CD4-positive, alpha-beta T cell treated with Interferon alpha-2 for 1 hour (primary cell): ENCODE measurements around the gene DLG3.
"Not testable (repeated sequence)": the region's sequence is repeated elsewhere in the genome, so short reads cannot be mapped to it uniquely, and the experiment has no call there.

Source experiments
- DNase-seq, 2 donors: peaks; one replicate each; pipeline ENCODE4 v3.0.0-alpha.2; 2020 to 2022

DLG3 gene

DNA sequence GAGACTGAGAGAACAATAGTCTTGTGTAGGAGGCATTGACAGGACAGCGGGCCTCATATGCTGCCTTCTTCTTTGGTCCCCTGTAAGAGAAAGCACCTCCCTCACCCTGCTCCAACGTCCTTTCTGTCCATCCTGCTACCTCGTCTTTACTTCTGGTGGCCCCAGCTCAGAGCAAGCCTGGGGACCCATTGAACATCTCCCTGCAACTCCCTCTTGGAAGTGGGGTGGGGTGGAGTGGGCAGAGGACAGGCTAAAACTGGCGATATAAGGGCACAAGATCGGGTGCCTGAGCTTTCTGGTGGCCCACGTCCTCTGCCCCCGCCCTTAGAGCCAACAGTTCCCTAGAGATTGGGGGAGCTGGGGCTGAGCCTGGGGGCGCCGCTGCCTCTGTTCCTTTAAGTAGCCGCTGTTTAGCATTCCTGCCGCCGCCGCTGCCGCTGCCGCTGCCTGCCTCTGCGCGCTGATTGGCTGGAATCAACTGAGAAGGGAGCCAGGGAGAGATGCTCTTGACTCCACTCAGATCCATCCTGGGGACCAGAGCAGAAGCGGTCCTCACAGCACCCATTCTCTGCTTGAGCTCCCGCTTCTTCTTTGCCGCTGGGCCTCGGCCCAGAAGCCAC, at the start of gene DLG3:
TSS of gene DLG3 (plus strand) at position 510 of the 620 bp plus-strand sequence. CDS start 367 bp downstream, outside the sequence.
- DNase-seq, result peak; percentile 25 to 41

DNA sequence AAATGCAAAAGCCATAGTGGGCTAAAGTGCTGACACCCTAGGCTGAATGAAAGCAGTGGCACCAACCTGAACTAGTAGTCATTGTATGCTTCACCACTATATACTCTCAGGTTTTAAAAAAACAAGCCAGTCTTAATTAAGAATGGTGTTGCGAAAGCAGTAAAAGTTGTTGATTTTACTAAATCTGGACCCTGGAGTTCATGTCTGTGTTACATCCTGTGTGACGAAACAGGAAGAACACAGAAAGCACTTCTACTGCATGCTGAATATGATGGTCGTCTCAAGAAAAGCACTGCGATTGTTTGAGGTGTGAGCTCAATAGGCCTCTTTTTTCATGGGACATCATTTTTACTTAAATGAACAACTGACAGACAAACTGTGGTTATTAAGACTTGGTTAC, 45.7 kb upstream of the DLG3 start:
- DNase-seq, result peak; percentile 15 to 63

DNA sequence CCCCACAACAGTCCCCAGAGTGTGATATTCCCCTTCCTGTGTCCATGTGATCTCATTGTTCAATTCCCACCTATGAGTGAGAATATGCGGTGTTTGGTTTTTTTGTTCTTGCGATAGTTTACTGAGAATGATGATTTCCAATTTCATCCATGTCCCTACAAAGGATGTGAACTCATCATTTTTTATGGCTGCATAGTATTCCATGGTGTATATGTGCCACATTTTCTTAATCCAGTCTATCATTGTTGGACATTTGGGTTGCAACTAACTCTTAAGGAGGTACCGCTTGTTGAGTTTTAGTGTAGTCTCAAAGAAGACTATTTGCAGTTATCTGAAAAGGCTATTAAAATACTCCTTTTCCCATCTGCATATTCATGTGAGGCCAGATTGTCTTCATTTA, 44.5 kb upstream of the DLG3 start:
- not testable (repeated sequence) for DNase-seq

DNA sequence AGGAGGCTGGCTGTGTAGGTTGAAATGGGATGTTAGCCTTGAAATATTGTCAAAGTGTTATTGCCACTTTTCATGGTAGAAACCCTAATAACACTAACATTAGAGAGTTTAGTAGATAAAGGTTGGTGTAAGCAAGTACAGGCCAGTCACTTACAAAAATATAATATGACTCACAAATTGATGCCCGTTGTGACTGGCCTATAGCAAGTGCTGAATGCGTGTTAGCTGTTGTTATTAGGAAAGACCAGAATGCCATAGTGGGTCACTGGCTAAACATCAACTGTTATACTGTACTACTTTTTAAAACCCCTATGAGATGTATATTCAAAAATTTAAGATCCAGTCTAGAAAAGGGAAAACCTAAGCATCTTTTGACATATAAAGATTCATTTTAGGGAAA, 41.9 kb upstream of the DLG3 start:
- no peak for DNase-seq

DNA sequence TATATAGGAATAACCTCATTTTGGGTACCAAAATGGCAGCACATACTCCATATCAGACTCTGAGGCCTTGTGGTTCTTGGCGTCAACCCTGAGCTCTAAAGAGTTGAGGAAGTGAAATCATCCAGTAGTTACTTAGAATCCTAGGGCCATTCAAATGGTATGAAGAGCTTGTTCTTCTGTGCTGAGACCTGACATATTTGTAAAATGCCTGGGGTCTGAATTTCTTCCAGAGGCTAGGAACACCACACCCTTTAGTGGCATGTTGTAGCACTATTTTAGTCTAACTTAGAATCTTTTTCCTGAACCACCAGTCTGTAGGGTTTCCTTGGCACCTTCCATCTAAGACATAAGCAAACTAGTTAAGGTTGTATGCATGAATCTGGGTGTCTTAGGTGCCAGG, 39.6 kb upstream of the DLG3 start:
- no peak for DNase-seq

DNA sequence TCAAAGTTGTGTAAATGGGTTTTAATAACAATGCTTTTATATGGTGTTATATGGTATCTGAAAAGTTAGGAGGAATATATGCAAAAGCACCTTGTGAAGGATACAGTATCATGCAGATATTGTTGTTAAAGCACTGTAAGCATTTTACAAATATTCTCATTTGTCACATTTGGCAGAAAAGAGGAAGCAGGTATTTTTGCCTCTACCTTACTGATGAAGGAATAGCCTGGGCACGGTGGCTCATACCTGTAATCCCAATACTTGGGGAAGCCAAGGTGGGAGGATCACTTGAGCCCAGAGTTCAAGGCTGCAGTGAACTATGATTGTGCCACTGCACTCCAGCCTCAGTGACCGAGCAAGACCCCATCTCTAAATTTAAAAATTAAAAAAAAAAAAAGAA, 33.7 kb upstream of the DLG3 start:
- no peak for DNase-seq

DNA sequence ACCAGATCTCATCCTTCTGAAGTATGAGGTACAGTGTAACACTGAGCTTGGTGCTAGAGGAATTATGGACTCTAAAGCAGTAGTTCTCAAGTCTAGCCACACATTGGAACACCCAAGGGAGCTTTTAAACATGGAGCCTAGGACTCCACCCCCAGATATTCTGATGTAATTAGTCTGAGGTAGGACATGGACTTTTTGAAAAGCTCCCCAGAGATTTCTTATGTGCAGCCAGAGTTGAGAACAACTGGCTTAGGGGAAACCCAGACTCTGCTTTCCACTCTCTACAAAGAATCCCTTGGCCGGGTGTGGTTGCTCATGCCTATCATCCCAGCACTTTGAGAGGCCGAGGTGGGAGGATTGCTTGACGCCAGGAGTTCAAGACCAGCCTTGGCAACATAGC, 33.2 kb upstream of the DLG3 start:
- DNase-seq, result no peak

DNA sequence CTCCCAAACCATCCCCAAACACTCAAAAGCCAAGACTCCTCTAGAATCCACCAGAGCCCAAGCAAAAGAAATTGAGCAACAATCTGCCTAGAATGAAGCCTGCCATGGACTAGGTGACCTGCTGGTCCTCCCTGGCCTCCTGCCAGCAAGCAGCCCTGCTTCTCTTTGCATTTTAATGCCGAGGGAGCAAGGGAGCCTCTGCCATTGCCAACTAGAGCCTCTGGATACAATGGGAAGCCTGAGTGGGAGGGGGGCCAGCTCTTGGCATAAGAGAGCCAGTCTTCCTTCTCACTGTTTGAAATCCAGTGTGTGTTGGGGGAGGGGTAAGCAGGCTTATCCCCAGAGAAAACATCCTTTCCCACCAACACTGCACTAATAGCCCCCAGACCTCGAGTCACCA, 23.0 kb upstream of the DLG3 start:
- no peak for DNase-seq

DNA sequence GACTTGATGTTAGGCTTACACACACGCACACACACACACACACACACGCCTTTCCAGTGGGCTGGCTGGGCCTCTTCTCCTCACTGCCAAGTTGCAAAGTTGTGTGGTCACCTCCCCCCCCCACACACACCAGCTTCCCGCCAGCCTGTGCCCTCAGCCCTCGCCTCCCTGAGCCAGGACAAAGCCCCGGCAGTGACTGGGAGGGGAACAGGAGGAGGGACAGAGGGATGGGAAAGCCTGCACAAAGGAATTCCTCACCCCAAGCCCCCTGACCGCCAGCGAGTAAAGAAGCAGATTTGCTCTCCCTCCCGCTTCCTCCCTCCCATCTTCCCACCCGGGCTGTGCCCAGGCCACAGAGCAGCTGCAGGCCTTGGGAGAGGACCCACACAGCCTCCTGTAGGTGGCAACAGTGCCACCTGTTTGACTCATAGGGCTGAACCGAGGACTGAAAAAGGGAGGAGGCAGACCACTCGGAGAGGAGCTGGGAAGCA, 21.7 kb upstream of the DLG3 start, which contains the start of gene GDPD2:
TSS of gene GDPD2 (plus strand) at position 464 of the 491 bp plus-strand sequence. CDS start 1,671 bp downstream, outside the sequence.
- DNase-seq, result no peak

DNA sequence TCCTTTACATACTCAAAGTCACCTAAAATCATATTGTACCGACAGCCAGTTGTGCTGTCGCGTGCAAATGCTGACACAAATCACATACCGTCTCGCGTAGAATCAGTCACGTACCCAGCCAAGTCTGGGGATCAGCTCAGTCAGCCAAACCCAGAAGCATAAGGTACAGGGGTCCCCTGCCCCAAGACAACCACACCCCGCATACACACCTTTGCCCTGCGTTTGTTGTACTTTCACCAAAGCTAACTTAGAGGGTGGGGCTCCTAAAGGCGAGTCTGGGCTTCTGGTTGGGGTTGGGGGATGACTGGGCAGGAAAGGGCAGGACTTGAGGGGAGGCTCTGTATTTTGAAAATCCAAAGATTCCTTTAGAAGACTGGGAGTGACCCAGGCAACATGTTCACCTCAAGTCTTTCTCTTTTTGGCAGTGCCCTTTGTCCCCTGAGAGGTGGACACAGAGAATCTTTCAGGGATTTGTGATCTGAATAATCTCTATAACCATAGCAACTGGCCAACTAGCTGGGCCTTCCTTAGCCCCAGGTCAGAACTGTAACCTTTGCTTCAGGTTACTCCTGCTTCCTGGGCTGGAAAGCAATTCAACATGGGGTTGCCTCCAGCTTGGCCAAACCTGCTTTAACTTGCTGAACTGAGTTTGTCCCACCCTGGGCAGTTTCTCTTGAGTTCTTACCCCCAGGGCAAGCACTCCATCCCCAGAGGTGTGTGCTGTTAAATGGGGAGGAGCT, 20.5 kb upstream of the DLG3 start:
- DNase-seq, result no peak

DNA sequence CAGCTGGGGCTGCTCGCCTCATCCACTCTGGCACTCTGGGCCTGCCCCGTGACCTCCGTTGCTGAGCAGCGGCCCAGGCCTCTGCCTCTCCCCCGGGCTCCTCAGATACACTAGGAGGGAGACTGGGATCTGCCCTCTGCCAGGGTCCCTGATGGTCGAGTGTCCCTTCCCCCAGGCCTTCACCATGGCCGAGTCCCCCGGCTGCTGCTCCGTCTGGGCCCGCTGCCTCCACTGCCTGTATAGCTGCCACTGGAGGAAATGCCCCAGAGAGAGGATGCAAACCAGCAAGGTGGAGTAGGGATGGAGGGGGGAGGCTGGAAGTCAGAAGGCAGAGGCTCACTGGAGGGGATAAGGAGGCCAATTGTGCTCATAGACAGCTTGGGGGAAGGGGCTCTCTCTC, 19.8 kb upstream of the DLG3 start:
- no peak for DNase-seq

DNA sequence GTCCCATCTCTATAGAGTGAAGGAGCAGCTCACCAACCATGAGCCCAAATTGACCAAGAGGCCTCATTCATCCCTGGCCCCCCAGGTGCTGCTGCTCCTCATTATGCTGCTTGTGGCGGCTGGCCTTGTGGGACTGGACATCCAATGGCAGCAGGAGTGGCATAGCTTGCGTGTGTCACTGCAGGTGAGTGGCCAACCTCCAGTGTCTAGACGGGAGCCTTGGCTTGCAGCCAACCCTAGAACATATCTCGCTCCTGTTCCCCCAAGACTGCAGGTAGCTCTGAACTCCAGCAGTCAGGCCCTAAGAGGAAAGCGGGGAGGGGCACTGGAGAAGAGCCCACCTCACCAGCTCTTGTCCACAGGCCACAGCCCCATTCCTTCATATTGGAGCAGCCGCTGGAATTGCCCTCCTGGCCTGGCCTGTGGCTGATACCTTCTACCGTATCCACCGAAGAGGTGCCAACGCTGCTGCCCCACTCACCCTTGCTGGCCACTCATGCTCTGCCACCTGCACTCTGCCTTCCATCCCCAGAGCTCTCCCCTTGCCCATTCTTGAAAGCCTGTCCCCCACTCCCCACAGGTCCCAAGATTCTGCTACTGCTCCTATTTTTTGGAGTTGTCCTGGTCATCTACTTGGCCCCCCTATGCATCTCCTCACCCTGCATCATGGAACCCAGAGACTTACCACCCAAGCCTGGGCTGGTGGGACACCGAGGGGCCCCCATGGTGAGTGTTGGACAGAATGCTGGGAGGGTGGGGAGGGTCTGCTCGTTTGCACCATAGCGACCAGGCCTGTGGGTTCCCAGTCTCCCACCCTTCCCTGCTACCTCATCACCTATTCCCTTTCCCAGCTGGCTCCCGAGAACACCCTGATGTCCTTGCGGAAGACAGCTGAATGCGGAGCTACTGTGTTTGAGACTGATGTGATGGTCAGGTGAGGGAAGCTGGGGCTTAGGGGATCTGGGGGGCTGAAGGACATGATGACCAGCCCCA, 18.1 kb upstream of the DLG3 start:
- no peak for DNase-seq

DNA sequence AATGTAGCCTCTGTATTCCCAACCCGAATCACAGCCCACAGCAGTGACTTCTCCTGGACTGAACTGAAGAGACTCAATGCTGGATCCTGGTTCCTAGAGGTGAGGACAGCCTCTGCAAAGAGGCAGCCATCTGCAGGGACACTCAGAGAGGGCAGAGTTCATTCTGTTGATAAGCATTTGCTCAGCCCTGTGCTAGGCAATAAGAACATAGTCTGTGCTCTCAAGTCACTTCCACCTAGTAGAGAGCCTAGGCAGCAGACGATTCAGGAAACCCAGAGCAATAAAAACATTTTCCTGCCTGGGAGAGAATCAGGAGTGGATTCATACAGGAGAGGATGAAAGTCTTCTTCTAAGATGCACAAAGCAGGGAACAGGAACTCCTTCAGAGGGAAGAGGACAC, 17.3 kb upstream of the DLG3 start:
- DNase-seq, result no peak

DNA sequence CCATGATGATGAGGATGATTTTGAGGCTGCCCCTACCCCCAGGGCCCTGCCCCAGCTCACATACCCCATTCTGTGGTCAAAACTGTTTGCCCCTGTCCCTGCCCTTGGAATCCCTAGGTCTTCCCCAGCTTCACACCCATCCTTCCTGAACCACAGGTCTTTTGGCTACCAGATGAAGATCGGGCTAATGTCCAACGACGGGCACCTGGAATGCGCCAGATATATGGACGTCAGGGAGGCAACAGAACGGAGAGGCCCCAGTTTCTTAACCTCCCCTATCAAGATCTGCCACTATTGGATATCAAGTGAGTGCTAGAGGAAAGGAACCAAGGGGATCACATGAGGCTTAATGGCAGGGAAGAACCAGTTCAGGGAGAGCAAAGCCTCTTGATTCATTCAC, 14.9 kb upstream of the DLG3 start:
- DNase-seq, result no peak

DNA sequence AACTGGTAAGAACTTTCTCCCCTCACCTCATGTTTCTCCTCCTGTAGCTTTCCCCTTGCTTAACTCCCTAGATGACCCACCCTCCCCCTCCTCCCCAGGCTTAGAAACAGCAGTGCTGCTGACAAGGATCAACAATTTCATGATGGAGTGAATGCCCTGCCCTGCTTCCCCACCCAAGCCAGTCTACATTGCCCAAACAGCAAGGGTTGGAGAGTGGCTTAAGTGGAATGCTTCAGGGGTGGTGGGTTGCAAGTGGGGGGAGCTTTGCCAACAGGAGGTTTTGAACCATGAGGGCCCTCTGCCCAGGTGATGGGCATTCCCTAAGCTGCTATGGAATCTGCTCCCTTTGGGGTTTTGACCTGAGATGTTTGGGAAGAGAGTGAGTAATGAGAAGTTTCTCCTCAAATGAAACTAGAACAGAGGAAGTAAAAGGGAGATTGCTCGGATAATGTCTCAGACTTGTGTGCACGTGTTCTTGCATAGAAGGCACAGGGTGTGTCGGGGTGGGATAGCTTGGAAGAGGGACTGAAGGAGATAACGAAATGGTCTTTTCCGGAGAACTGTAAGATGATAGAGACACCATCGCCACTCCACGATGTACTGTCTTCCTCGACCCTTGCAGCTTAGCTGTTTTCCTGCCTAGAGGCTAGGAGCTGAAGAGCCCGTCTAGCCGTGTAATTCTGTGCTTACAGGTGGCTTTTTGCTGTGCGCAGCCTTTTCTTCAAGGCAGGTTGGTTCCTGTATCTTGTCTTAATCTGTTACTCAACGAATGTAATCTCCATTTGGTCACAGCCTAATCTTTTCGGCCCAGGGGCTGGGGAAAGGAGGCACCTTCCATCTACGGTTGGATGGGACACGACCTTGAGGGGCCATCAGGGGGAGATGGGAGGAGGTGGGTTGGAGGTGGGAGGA, 11.4 kb upstream of the DLG3 start:
- DNase-seq, result no peak

DNA sequence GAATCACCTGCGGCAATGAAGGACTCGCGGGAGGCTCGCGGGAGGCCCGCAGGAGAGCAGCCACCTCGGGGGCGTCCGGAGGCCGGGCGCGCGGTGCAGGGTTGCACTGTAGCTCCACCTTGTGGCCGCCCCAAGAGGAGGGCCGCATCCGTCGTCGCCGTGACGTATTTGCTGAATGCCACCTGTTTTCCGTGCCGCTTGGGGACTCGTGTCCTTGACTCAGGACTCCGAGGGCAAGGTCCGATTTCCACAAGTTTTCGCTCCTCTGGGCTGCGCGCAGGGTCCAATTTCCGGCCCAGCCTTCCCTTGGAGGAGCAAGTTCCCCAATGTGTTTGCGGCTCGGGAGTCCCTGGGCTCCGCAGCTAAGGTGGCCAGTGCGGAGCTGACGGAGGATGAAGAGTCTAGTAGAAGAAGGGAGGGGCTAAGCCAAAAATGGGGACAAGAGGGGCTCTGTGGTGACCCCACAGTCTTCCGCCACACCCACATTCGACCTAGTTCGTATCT, 10.7 kb upstream of the DLG3 start:
- peak; percentile 75 to 82 for DNase-seq

DNA sequence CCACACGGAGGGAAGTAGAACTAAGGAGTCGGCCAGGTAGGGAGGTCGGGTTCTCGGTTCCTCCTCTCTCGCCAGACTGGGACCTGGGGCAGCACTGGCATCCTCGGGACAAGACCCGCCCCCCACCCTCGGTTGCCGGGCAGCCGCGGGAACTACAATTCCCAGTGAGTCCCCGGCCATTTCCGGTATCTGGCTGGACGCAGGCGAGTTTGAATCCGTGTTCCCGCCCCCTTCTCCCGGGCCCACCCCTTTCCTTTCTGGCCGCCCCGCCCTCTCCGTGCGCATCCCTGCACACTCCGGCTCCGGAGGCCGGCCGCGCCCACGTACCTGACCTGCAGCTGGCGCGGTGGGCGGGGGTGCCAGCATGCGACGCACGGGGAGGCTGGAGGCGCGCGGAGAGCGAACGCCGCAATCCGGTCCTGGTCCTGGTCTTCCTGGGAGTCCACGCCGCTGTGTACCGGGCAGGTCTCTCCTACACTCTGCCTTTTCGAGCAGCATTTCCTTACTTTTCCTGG, 10.2 kb upstream of the DLG3 start:
- DNase-seq, result peak; percentile 72 to 80

DNA sequence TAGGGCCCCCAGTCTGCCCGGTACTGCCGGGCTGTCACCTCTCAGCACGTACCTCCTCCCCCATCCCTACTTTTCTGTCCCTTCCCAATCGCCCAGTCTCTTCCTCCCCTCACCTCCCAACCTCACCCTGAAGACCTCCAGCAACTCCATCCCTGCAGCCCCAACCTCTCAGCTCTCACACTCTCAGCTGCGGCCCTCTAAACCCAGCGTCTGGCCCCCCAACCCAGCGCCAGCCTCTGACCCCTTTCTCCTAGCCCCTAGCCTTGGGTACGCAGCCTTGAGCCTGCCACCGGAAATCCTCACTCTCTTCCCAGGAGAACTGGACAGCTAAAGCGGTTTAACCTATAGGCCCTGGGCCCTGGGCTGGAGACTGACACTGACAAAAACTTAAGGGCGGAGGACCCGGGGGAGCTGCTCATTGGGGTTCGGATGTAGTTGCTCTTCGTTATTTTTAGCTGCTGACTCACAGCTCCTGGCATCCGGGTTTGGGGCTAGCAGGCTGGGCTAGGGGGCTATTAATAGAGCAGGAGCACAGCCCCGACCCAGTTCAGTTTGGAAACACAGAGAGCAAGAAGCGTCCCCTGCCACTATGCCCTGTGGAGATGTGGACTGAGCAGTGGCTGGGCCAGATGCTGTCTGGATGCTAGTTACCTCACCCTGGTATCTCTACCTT, 9.6 kb upstream of the DLG3 start:
- peak in 1 of 2 donors; percentile 17 for DNase-seq

DNA sequence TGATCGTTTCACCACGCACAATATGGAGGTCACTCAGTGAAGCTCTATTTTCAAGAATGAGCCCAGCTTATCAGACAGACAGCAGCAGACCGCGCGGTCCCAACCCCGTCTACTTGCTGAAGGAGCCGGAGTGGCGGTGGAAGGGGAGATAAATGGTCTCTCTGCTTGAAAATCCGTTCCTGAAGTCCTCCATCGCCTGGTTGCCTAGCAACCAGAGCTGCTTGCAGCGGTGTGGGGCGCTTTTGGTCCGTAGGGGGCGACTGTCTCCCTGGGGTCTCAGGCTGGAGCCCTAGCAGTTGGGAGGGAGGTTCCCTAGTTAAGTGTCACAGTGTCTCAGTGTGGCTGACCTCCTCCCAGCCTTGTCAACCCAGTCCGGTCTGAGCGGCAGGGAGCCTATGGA, 8.3 kb upstream of the DLG3 start:
- no peak for DNase-seq

DNA sequence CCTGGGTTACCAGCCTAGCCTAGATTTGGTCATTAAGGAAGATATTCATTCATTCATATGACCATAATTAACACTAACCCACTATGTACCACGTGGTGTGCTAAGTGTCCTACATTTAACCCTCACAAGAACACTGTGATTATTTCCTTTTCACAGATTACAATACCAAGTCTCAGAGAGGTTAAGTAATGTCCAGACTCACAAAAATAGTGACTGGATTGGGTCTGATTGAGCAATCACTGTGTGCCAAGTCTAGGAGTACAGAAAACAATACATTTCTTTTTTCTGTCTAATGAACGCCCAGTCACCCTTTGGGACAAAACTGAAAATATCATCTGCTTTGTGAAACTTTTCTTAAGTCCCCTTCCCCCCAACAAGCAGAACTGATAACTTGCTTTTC, 7.6 kb upstream of the DLG3 start:
- DNase-seq, result no peak
